Ascending aorta (tissue), 2 donors: ENCODE measurements around the gene NFXL1. TPM values are rescaled to one million over a fixed set of nuclear protein-coding genes. Genes with fewer than 3 reads are reported as not detected.

ENCODE experiments used
- DNase-seq, 2 donors: peaks; one replicate each; pipeline ENCODE4 v3.0.0-alpha.2; 2019; ENCODE audit warnings: low spot score in 2 of 2
- H3K27ac ChIP-seq, 2 donors: fragments of 200-600 bp; sonication (generic); one replicate each; pipeline ENCODE4 v1.5.1; 2016 to 2017; ENCODE audit warnings: mild to moderate bottlenecking in 1 of 2
- H3K27me3 ChIP-seq: fragments of 200-600 bp; sonication (generic); one replicate; pipeline ENCODE4 v1.5.1; 2017
- H3K36me3 ChIP-seq, 2 donors: fragments of 200-600 bp; sonication (generic); one replicate each; pipeline ENCODE4 v1.5.1; 2016
- H3K4me1 ChIP-seq, 2 donors: fragments of 200-600 bp; sonication (generic); one replicate each; pipeline ENCODE4 v1.5.1; 2016 to 2017; ENCODE audit warnings: mild to moderate bottlenecking in 1 of 2
- H3K4me3 ChIP-seq, 2 donors: fragments of 200-600 bp; sonication (generic); one replicate each; pipeline ENCODE4 v1.5.1; 2016 to 2017; ENCODE audit warnings: mild to moderate bottlenecking in 1 of 2
- H3K9me3 ChIP-seq, 2 donors: fragments of 200-600 bp; sonication (generic); one replicate each; pipeline ENCODE4 v1.5.1; 2016
- CTCF ChIP-seq, 3 experiments: fragments of 200-600 bp in 2 of 3; fragments of 450-650 bp in 1 of 3; sonication (generic) in 2 of 3; IDR thresholded peaks; one replicate each; pipeline ENCODE4 v1.5.1; 2016 to 2019; ENCODE audit warnings: antibody characterized with exemption in 3 of 3, mild to moderate bottlenecking in 1 of 3, moderate library complexity in 1 of 3
- intact Hi-C: fragments of 100-400 bp; cut with DNase I; formaldehyde crosslinking; loops from one replicate; pipeline ENCODE4 v1.15.1; 2023
- total RNA-seq: library from RNA; depleted of rRNA; stranded (reverse); fragments of >200 nt; gene quantifications from one replicate; pipeline ENCODE4 v1.1.0, GENCODE V29; 2016

NFXL1 gene
- total RNA-seq, 1 donor from 2014 or later, result 5.2 TPM

GRCh38 chr4:47848041-47848440 is 66.3 kb downstream of the NFXL1 start:
- Histone ChIP-seq H3K4me3 (no peak overlapping the region), H3K27ac (no peak overlapping the region), H3K36me3 (peaks cover 0 to 10% of the 10 kb centered on the region in 2 donors), H3K27me3 (no peaks in the 10 kb centered on the region), H3K9me3 (no peaks in the 10 kb centered on the region), H3K4me1 (no peaks in the 10 kb centered on the region)
- intact Hi-C loops, result no loop called here
- DNase-seq, result no peak
- TF ChIP-seq CTCF (IDR thresholded peaks at IDR 0.05), result no peak

- Histone ChIP-seq H3K9me3 (no peaks in the 10 kb centered on the region), H3K27ac (no peak overlapping the region), H3K27me3 (no peaks in the 10 kb centered on the region), H3K36me3 (peaks cover 0 to 6% of the 10 kb centered on the region in 2 donors), H3K4me1 (no peaks in the 10 kb centered on the region), H3K4me3 (no peak overlapping the region)
- DNase-seq, result no peak
- intact Hi-C loops, result no loop called here
- TF ChIP-seq CTCF (IDR thresholded peaks at IDR 0.05), result no peak
These were observed 71.4 kb downstream of the NFXL1 start for GRCh38 chr4:47842985-47843384.

GRCh38 chr4:47840291-47840690 is 74.1 kb downstream of the NFXL1 start:
- no peak overlapping the region for H3K27ac ChIP-seq
- H3K4me1 ChIP-seq, result peaks cover 5 to 9% of the 10 kb centered on the region in 2 donors
- TF ChIP-seq CTCF (IDR thresholded peaks at IDR 0.05), result no peak
- H3K4me3 ChIP-seq, result no peak overlapping the region
- H3K27me3 ChIP-seq, result no peaks in the 10 kb centered on the region
- DNase-seq, result no peak
- intact Hi-C loops, result no loop called here
- no peaks in the 10 kb centered on the region for H3K36me3 ChIP-seq
- no peaks in the 10 kb centered on the region for H3K9me3 ChIP-seq

- TF ChIP-seq CTCF (IDR thresholded peaks at IDR 0.05), result peak in 1 of 3 experiments; percentile 32
- no peak for DNase-seq
- Histone ChIP-seq H3K4me3 (no peak overlapping the region), H3K27ac (no peak overlapping the region), H3K9me3 (no peaks in the 10 kb centered on the region), H3K4me1 (peaks cover 5 to 11% of the 10 kb centered on the region in 2 donors), H3K36me3 (no peaks in the 10 kb centered on the region), H3K27me3 (no peaks in the 10 kb centered on the region)
- intact Hi-C loops, result loop anchor here (5.0 kb wide), 1 partner anchor 142 kb away; no protein-coding TSS in a partner anchor
These were observed 75.1 kb downstream of the NFXL1 start for GRCh38 chr4:47839259-47839658.

GRCh38 chr4:47838445-47838844 is 75.9 kb downstream of the NFXL1 start:
- Histone ChIP-seq H3K27me3 (no peaks in the 10 kb centered on the region), H3K36me3 (no peaks in the 10 kb centered on the region), H3K4me3 (no peak overlapping the region), H3K27ac (no peak overlapping the region), H3K4me1 (peaks cover 5 to 11% of the 10 kb centered on the region in 2 donors), H3K9me3 (no peaks in the 10 kb centered on the region)
- no peak for TF ChIP-seq CTCF (IDR thresholded peaks at IDR 0.05)
- no peak for DNase-seq
- intact Hi-C loops, result loop anchor here (5.0 kb wide), 1 partner anchor 141 kb away; no protein-coding TSS in a partner anchor

GRCh38 chr4:47837908-47838294 is 76.5 kb downstream of the NFXL1 start, which contains the start of gene CORIN:
TSS of gene CORIN (minus strand) at chr4:47838067. CDS start at chr4:47837949, 118 bp downstream.
- Histone ChIP-seq H3K4me3 (peak within 1 kb of the TSS; percentile 62 to 69), H3K36me3 (no peaks in the 10 kb centered on the region), H3K9me3 (no peaks in the 10 kb centered on the region), H3K4me1 (peaks cover 5 to 11% of the 10 kb centered on the region in 2 donors), H3K27ac (peak within 1 kb of the TSS in 1 of 2 donors; percentile 8), H3K27me3 (no peaks in the 10 kb centered on the region)
- intact Hi-C loops, result loop anchor here (2.0 to 5.0 kb wide), 2 partner anchors 141 to 169 kb away; no protein-coding TSS in a partner anchor
- no peak for DNase-seq
- no peak for TF ChIP-seq CTCF (IDR thresholded peaks at IDR 0.05)
